GM19452 (cell line): ENCODE measurements around the gene SERGEF.

Experiments used
- ATAC-seq: cut with Tn5 transposase; IDR thresholded peaks from one replicate; pipeline ENCODE4 v1.9.1; 2021; ENCODE audit not compliant: unreplicated experiment

SERGEF gene

GRCh38 chr11:17791144-17791543 lies 221.7 kb downstream of the SERGEF start:
- ATAC-seq: no peak

DNA sequence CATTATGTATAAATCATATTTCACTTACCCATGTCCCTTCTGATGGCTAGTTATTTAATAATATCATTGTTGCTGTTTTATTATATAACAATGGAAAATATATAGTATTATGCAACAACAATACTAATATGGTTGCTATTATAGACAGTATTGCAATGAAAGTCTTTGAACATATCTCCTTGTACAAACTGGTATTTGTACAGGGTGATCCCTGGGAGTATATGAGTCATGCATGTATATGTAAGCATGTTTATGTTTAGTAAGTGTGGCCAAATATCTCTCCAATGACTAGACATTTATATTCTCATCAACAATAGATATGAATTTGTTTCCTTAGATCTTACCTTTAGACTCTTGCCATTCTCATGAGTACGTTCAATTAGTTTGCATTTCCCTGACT lies 222.4 kb downstream of the SERGEF start:
- ATAC-seq: no peak

DNA sequence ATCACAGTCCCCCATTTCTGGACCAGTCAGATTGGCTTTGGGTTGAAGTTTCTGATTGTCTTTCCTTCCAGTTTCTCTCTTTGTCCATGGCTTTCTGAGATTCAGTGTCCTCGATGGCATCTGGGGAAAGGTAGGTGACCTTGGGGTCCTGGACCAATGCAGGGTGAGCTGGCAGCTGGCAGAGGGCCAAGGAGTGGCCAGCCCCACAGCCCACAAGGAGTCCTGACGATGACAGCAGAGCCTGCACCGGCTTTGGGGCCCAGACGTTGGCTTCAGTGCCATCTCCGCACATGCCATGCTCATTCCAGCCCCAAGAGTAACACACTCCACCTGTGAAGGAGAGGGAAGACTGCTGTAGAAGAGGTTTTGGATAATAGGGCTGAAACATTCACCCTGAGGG lies 224.8 kb downstream of the SERGEF start:
- no peak for ATAC-seq

DNA sequence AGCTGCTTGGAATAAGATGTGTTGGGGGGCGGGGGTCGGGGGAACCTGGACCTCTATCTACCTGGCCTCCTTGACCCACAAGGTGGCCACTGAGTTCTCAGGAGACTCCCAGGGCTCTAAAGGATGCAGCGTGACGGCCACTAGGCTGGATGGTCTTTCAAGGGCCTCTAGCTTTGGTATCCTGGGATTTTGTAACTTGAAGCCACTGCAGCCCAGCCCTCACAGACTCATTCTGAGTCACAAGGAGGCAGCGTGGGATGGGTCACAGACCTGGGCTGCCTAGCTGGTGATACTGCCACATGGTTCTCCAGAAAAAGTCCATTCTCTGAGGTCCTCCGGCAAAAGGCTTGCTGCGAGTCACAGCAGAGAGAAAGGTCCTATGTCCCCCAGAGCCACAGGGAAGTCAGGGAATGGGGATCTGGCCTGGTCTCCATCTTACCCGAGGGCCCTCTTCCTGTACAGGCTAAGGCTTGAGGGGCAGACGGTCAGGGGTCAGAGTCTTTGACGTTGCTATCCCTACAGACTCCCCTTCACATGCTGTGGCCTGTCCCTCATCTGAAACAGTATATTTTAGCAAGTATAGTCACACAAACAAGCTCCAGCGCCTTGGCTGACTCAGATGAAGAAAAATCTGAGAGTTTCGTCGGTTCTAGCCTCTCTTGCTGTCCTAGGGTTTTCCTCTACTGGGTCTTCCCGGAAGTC lies 225.9 kb downstream of the SERGEF start:
- ATAC-seq: no peak

DNA sequence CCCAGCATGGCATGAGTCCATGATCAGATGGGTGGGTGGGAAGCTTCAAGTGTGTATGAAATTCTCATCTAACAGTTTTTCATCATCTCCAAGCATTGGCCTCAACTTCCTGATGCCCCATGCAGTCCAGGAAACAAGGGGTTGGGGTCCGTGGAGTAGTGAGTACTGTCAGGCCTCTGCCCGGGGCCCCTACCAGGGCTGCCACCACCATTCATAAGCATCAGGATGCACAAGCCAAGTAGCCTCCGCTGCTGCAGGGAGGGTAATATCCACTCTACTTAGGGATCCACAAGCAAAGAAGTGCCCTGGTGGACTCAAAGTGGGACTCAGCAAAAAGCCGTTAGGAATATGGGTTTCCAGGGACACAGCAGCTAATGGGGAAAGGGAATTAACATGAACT lies 229.0 kb downstream of the SERGEF start:
- no peak for ATAC-seq

GRCh38 chr11:17782603-17783337 lies 230.1 kb downstream of the SERGEF start:
- no peak for ATAC-seq

DNA sequence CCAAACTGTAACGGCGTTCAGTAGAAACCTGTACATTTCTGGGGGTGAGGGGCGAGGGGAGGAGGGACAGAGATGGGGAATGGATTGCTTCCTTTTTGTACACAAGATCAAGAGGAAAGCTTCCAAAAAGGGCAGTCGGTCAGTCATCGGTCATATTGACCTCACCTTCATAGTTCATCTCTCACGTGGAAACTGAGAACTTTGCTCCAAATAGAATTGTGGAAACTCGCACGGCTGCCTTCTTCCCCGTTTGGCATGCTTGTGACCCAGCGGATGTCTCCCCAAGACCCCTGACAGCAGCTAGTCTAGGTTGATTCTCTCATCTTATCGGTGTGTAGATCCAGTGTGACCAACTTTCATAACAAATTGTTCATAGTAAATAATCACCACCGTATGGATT lies 230.7 kb downstream of the SERGEF start:
- ATAC-seq: no peak

GRCh38 chr11:17781626-17782025 lies 231.2 kb downstream of the SERGEF start:
- ATAC-seq: no peak

GRCh38 chr11:17781221-17781620 lies 231.6 kb downstream of the SERGEF start:
- no peak for ATAC-seq

DNA sequence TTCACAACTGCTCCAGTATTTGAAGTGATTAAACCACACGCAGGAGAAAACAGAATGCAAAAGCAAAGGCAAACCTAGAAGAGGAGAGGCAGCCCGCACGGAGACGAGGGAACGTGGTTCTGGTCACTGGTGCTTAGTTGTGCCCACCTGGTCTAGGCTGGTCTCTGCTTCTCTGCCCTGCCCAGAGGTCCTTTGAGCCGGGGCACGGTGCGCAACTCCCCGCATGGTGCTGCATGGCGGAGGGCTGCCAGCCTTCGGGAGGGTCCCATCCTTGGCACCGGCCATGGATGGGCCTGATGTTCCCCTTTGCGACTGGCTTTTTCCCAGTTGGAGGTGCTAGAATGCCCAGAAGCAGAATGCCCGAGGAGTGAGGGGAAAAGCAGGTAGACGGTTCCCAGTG lies 232.2 kb downstream of the SERGEF start:
- no peak for ATAC-seq

DNA sequence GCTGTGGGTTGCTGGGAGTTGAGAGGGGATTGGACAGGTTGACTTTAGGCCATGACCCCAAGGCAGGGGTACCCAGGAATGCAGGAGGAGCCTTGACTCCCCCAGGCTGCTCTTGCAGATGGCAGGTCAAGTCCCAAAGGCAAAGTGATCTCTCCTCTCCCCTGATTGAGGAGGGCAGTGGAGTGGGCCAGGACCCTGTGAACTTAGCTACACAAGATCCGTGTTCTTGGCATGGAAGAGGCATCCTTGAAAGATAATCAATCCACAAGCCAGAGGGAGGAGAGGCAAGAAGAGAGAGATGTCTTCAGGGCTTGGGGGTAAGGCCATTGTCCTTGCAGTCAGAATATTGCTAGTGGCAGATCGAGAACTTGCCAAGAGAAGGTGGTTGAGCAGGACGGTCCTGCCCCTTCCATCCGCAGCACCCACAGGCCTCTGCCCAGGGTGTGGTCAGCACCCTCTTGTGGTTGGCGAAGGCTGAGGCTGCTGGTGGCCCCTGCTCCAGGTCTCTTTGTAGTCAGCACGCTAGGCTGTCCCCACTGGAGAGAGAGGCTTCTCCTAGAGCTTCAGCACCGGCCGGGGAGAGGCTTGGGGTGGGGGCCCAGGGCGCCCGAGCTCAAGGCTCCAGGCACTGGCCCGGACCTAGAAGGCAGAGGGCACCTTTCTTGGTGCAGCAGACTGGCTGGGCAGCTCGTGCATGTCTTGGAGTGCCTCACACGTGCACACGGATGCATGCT lies 232.8 kb downstream of the SERGEF start:
- ATAC-seq: no peak

GRCh38 chr11:17778956-17779860 lies 233.6 kb downstream of the SERGEF start:
- no peak for ATAC-seq

GRCh38 chr11:17778352-17778751 lies 234.5 kb downstream of the SERGEF start:
- no peak for ATAC-seq

DNA sequence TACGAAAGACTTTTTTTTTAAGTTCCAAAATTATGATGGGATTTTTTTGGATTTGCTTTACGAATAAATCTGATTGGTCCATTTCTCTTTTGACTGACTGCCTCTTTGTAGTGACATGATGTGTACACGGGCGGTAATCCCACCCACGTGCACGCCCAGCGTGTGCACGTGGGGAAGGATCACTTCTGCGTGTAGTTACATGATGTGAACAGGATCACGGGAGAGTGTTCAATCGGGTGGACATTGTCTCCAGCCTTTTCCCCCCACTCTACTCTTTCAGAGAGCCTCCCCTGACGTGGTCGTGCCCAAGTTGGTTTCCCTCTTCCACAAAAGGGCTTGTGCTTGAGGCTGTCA lies 235.1 kb downstream of the SERGEF start:
- no peak for ATAC-seq

DNA sequence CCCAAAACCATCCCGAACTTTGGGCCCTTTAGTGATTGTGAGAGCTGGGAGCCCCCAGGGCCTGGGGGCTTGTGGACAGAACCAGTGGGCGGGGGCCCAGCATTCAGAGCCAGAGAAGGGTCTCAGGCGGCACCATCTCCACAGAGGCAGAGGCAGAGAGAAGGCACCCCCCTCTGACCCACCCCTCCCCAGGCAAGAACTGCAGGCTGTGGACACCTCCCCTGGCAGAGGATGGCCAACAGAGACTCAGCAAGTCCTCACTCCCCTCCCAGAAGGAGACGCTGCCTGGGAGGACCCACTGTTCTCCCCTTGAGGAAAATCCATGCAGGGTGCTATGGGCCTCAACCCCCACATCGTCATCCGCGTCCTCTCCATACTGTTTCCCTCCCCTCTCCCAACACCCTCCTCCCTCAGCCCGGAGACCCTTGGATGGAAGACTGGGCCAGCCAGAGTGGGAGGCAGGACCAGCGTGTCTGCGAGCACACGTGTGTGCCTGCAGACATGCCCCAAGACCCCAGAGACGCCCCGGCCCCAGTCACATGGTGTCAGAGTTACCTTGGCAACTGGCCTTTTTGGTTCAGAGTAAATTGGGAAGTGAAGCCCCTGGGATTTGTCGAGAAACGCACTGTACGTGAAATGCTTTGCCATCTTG lies 235.6 kb downstream of the SERGEF start:
- ATAC-seq: no peak

- no peak for ATAC-seq
These were observed 236.5 kb downstream of the SERGEF start for GRCh38 chr11:17776212-17776875.

DNA sequence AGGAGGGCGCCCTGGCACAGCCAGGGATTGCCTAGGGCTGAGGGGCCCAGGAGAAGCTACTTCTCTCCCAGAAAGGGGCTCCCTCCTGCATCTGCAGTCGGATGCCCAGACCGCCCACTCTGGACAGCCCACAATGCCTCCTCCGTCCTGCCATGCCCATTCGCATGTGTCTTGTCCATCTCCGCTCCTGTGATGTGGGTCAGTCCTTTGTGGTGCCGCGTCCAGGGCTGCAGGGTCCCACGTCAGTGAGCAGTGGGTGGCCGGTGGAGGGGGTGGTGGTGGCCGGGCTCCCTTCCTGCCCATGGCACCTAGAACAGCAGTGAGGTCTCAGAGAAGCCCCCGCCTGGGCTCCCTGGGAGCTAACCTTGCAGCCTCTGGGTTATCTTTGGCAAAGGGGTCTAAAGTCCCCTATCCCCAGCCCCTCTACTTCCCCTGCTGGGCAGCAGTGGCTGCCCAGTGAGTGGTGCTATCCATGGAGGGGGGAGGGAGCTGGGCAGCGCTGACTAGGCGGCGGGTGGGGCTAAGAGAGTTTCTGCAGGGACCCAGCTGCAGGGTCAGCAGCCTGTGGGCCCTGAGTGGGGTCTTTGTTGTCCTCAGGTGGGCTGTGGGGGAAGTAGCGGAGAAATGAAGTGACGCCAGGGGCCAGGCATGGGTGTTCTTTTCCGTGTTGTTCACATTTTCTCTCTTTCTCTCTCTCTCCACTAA lies 237.2 kb downstream of the SERGEF start:
- no peak for ATAC-seq

- ATAC-seq: no peak
These were observed 237.9 kb downstream of the SERGEF start for GRCh38 chr11:17775035-17775348.

- no peak for ATAC-seq
These were observed 238.4 kb downstream of the SERGEF start for GRCh38 chr11:17774232-17775034.
